SK-N-SH treated with all-trans-retinoic acid at 6 μM for 48 hours (cell line): Measurements from ENCODE around the gene ACOT7.
A peak's percentile ranks its signal among the peaks of the same experiment; 100 is the strongest.

Experiments
- ATAC-seq: fragments of 200-7000 bp; cut with Tn5 transposase; 3 replicates; pipeline ENCODE4 v1.9.1; 2020; ENCODE audit warnings: mild to moderate bottlenecking, moderate library complexity
- CREB5 ChIP-seq: fragments of 250-450 bp; sonication (Bioruptor Pico); IDR thresholded peaks from 2 replicates; pipeline ENCODE4 v1.5.1; 2020; ENCODE audit warnings: low read depth, mild to moderate bottlenecking, moderate library complexity
- CSDC2 ChIP-seq: fragments of 250-450 bp; sonication (Bioruptor Pico); IDR thresholded peaks from 2 replicates; pipeline ENCODE4 v1.5.0; 2020; ENCODE audit warnings: mild to moderate bottlenecking, moderate library complexity
- CSRNP3 ChIP-seq: fragments of 250-450 bp; sonication (Bioruptor Pico); IDR thresholded peaks from 2 replicates; pipeline ENCODE4 v1.5.1; 2021; ENCODE audit warnings: mild to moderate bottlenecking, moderate library complexity
- ESRRG ChIP-seq: fragments of 250-450 bp; sonication (Bioruptor Pico); IDR thresholded peaks from 2 replicates; pipeline ENCODE4 v1.6.1; 2021; ENCODE audit warnings: mild to moderate bottlenecking
- GLIS3 ChIP-seq: fragments of 250-450 bp; sonication (Bioruptor Pico); IDR thresholded peaks from 2 replicates; pipeline ENCODE4 v1.5.0; 2020; ENCODE audit warnings: mild to moderate bottlenecking, moderate library complexity
- ISL1 ChIP-seq: fragments of 250-450 bp; sonication (Bioruptor Pico); IDR thresholded peaks from 2 replicates; pipeline ENCODE4 v2.1.2; 2022; ENCODE audit warnings: mild to moderate bottlenecking, moderate library complexity
- OSR1 ChIP-seq: fragments of 250-450 bp; sonication (Bioruptor Pico); IDR thresholded peaks from 2 replicates; pipeline ENCODE4 v1.8.0; 2022; ENCODE audit warnings: moderate library complexity, mild to moderate bottlenecking, inconsistent platforms
- PATZ1 ChIP-seq: fragments of 250-450 bp; sonication (Bioruptor Pico); IDR thresholded peaks from 2 replicates; pipeline ENCODE4 v1.8.0; 2020; ENCODE audit warnings: mild to moderate bottlenecking, moderate library complexity, borderline replicate concordance
- PPARA ChIP-seq: fragments of 250-450 bp; sonication (Bioruptor Pico); IDR thresholded peaks from 2 replicates; pipeline ENCODE4 v1.5.0; 2020; ENCODE audit warnings: mild to moderate bottlenecking, borderline replicate concordance
- RARB ChIP-seq: fragments of 250-450 bp; sonication (Bioruptor Pico); IDR thresholded peaks from 2 replicates; pipeline ENCODE4 v1.8.0; 2021; ENCODE audit warnings: mild to moderate bottlenecking, moderate library complexity
- SNAI2 ChIP-seq: fragments of 250-450 bp; sonication (Bioruptor Pico); IDR thresholded peaks from 2 replicates; pipeline ENCODE4 v1.5.0; 2020; ENCODE audit warnings: mild to moderate bottlenecking, moderate library complexity
- TCF4 ChIP-seq: fragments of 250-450 bp; sonication (Bioruptor Pico); IDR thresholded peaks from 2 replicates; pipeline ENCODE4 v1.8.0; 2021; ENCODE audit warnings: mild to moderate bottlenecking, moderate library complexity, borderline replicate concordance
- TOX ChIP-seq: fragments of 250-450 bp; sonication (Bioruptor Pico); IDR thresholded peaks from 2 replicates; pipeline ENCODE4 v1.8.0; 2021; ENCODE audit warnings: mild to moderate bottlenecking, moderate library complexity, borderline replicate concordance
- ZFP3 ChIP-seq: fragments of 250-450 bp; sonication (Bioruptor Pico); IDR thresholded peaks from 2 replicates; pipeline ENCODE4 v1.5.0; 2020; ENCODE audit warnings: mild to moderate bottlenecking, moderate library complexity
- ZFP30 ChIP-seq: fragments of 450-650 bp; formaldehyde crosslinking; IDR thresholded peaks from 2 replicates; pipeline ENCODE4 v1.5.0; 2022; ENCODE audit warnings: mild to moderate bottlenecking, moderate library complexity
- ZNF565 ChIP-seq: fragments of 450-650 bp; formaldehyde crosslinking; conservative IDR thresholded peaks from 2 replicates; pipeline ENCODE4 v1.5.0; 2020; ENCODE audit warnings: low read depth, mild to moderate bottlenecking, moderate library complexity
- ZNF8 ChIP-seq: fragments of 450-650 bp; formaldehyde crosslinking; IDR thresholded peaks from 2 replicates; pipeline ENCODE4 v1.5.0; 2020; ENCODE audit warnings: mild to moderate bottlenecking, moderate library complexity
- TF ChIP-seq, protein P1 (sequence below): fragments of 250-450 bp; sonication (Bioruptor Pico); IDR thresholded peaks from 2 replicates; pipeline ENCODE4 v1.8.0; 2021; ENCODE audit warnings: low read depth, mild to moderate bottlenecking, moderate library complexity, borderline replicate concordance
- TF ChIP-seq, protein P2 (sequence below): fragments of 250-450 bp; sonication (Bioruptor Pico); IDR thresholded peaks from 2 replicates; pipeline ENCODE4 v1.5.0; 2020; ENCODE audit warnings: mild to moderate bottlenecking, moderate library complexity

The ACOT7 gene

DNA sequence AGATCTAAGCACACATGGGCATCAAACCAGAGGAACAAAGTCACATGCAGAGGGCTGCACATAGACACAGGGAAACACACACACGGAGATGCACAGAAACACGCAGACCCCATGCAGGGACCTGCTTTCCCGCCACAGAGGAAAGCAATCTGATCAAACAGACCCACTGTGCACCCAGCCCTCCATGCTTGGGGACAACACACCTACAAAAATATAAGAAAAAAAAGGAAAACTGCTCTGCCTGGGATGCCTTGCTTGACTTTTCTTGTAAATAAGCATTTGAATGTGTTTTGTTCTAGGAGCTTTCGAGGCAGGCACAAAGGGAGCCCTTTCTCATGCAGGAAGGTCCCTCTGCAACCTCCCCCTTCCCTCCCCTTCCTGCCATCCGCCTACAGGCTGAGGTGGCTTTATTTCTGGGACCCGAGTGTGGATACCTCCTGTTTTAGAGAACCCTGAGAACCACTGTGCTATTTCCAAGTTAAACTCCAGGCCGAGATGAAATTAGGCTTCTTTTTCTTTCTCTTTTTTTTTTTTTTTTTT, 154.3 kb downstream of the ACOT7 start:
- no peak for TF ChIP-seq GLIS3 (CRISPR knock-in tag)
- TF ChIP-seq ZFP3 = no peak
- TF ChIP-seq, protein P1, sequence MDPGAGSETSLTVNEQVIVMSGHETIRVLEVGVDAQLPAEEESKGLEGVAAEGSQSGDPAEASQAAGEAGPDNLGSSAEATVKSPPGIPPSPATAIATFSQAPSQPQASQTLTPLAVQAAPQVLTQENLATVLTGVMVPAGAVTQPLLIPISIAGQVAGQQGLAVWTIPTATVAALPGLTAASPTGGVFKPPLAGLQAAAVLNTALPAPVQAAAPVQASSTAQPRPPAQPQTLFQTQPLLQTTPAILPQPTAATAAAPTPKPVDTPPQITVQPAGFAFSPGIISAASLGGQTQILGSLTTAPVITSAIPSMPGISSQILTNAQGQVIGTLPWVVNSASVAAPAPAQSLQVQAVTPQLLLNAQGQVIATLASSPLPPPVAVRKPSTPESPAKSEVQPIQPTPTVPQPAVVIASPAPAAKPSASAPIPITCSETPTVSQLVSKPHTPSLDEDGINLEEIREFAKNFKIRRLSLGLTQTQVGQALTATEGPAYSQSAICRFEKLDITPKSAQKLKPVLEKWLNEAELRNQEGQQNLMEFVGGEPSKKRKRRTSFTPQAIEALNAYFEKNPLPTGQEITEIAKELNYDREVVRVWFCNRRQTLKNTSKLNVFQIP = no peak
- TF ChIP-seq RARB (CRISPR knock-in tag) = no peak
- TF ChIP-seq CSDC2 (CRISPR knock-in tag) = no peak
- TF ChIP-seq PPARA (CRISPR knock-in tag) = no peak
- TF ChIP-seq SNAI2 (CRISPR knock-in tag) = no peak
- TF ChIP-seq TOX (CRISPR knock-in tag) = no peak
- no peak for TF ChIP-seq ZFP30 (CRISPR knock-in tag)
- no peak for TF ChIP-seq ZNF565 (CRISPR knock-in tag)
- no peak for TF ChIP-seq CREB5
- no peak for TF ChIP-seq OSR1 (CRISPR knock-in tag)
- TF ChIP-seq ESRRG (CRISPR knock-in tag) = no peak
- no peak for ATAC-seq

- TF ChIP-seq OSR1 (CRISPR knock-in tag) = no peak
- TF ChIP-seq, protein P2, sequence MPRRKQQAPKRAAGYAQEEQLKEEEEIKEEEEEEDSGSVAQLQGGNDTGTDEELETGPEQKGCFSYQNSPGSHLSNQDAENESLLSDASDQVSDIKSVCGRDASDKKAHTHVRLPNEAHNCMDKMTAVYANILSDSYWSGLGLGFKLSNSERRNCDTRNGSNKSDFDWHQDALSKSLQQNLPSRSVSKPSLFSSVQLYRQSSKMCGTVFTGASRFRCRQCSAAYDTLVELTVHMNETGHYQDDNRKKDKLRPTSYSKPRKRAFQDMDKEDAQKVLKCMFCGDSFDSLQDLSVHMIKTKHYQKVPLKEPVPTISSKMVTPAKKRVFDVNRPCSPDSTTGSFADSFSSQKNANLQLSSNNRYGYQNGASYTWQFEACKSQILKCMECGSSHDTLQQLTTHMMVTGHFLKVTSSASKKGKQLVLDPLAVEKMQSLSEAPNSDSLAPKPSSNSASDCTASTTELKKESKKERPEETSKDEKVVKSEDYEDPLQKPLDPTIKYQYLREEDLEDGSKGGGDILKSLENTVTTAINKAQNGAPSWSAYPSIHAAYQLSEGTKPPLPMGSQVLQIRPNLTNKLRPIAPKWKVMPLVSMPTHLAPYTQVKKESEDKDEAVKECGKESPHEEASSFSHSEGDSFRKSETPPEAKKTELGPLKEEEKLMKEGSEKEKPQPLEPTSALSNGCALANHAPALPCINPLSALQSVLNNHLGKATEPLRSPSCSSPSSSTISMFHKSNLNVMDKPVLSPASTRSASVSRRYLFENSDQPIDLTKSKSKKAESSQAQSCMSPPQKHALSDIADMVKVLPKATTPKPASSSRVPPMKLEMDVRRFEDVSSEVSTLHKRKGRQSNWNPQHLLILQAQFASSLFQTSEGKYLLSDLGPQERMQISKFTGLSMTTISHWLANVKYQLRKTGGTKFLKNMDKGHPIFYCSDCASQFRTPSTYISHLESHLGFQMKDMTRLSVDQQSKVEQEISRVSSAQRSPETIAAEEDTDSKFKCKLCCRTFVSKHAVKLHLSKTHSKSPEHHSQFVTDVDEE (CRISPR knock-in tag) = no peak
- no peak for TF ChIP-seq CSDC2 (CRISPR knock-in tag)
- no peak for TF ChIP-seq PATZ1 (CRISPR knock-in tag)
- no peak for TF ChIP-seq GLIS3 (CRISPR knock-in tag)
- TF ChIP-seq CSRNP3 (CRISPR knock-in tag) = no peak
- no peak for TF ChIP-seq PPARA (CRISPR knock-in tag)
- ATAC-seq = no peak
These were observed 156.5 kb downstream of the ACOT7 start for GRCh38 chr1:6237093-6237492.

DNA sequence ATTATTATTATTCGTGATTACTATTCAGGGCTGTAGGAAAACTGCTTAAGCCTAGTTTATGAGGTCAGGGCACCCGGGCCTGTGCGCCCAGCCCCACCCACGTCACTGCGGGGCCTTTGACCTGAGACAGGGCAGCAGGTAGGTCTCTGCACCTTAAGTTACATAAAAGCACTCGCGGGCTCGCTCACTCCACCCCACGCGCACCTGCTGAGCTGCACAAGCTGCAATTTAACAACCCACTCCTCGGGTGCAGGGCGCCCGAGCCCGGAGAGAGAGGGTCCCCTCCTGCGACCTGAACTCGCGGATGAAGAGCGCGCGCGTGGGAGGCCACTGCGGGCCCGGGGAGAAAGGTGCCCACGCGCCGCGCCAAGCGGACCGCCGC, 158.3 kb downstream of the ACOT7 start:
- no peak for ATAC-seq
- TF ChIP-seq TOX (CRISPR knock-in tag) (no peak), ISL1 (CRISPR knock-in tag) (no peak), ZNF565 (CRISPR knock-in tag) (no peak)

GRCh38 chr1:6234502-6235295, 158.9 kb downstream of the ACOT7 start:
- TF ChIP-seq ESRRG (CRISPR knock-in tag) = no peak
- no peak for TF ChIP-seq PATZ1 (CRISPR knock-in tag)
- no peak for TF ChIP-seq TCF4 (CRISPR knock-in tag)
- TF ChIP-seq ZNF8 = no peak
- TF ChIP-seq, protein P2 (CRISPR knock-in tag) = no peak
- ATAC-seq = peak; percentile 46
